HPDE6-E6E7 (cell line): ENCODE results near the gene JMJD6.

Experiments
- DNase-seq: peaks from one replicate; pipeline ENCODE4 v3.0.0; 2011; ENCODE audit warnings: missing footprints; ENCODE audit errors: extremely low spot score

The JMJD6 gene

DNA sequence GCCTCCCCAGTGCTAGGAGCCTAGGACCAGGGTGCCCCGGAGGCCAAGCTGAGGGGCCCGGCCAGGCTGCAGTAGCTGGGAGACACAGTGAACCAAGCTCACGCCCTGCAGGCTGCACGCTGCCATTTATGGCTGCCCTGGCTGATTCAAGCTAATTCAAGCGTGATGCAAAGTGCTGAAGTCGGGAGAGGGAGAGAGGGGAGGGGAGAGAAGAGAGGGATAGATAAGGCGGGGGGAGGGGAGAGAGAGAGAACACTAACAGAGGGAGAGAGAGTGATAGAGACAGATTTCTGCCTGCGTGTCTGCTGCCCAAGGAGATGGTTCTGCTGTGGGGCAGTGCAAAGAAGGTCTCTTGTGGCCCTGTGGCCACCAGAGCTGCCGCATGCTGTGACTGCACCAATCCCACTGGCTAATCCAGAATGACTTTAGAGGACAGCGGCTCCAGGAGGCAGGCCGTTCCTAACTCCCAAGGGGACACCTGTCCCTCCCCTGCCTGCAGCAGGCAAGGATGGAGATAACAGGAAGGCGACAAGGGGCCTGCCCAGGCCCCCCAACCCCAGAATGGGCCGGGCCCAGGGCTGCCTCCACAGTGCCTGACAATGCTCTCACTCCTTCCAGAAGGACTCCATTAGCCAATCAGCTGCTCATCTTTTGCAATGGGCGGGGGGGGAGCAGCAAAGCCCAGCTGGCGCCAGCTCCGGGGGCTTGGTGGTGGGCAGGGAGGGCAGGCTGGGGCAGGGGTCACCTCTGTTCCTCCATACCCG, 28.5 kb downstream of the JMJD6 start:
- DNase-seq: no peak

DNA sequence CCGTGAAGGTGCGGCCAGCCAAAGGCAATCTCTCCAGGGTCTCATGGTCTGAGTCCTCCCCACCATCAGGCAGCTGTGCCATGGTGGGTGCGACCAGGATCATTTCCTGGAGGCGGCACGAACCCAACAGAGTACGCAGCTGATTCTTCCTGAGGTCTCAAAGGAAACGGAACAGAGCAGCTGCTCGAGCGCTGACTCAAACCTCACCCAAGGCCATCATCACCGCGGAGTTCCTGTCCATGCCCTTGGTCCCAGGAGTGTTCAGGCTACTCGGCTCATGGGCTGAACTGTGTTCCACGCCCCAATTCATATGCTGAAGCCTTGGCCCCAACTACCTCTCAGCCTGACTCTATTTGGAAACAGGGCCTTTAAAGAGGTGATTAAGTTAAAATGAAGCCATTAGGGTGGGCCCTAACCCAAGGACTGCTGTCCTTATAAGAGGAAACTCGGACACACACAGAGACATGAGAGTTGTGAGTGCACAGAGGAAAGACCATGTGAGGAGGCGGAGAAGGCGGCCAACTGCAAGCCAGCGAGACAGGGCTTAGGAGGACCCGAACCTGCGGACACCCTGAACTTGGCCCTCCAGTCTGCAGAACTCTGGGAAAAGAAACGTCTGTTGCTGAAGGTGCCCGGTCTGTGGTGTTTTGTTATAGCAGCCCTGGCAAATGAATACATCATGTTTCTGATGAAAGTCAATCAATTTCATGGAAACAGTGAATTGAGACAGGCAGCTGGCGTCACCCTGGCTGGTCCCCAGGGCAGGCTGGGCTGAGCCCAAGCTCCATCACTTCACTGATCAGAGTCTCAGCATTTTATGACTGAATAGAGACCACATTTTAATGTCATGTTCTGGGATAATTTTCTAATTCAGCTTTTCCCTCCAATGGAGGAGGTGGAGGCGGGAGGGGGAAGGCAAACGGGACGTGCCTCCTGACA, 29.4 kb downstream of the JMJD6 start:
- DNase-seq: no peak

DNA sequence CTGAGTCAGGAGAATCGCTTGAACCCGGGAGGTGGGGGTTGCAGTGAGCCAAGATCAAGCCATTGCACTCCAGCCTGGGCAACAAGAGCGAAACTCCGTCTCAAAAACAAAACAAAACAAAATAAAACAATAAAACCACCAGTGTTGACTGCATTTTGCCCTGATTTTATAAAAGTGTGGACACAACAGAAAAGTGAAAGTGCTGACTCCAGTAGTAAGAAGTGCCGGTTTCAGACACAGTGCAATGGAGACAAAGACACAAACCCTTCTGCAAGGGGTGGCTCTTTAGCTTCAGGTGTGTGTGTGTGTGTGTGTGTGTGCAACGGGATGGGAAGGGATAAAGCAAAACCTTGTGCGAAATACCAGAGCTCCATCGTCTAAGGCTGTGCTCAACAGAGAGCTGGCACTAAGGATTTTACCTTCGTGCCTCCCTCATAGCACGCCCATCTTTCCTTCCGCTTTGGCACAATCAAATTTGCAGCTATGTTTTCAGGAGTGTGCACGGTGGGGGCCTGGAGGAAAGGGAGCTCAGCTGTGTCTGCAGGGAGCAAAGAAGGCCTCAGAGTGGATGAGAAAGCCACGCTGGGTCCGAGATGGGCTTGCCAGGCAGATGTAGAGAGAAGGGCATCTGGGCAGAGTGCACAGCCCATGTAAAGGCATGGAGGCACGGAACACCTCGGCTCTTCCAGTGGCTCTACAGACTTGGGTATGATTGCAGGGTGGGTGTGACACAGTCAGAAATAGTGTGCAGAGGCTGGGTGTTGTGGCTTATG, 31.2 kb downstream of the JMJD6 start:
- DNase-seq: no peak

DNA sequence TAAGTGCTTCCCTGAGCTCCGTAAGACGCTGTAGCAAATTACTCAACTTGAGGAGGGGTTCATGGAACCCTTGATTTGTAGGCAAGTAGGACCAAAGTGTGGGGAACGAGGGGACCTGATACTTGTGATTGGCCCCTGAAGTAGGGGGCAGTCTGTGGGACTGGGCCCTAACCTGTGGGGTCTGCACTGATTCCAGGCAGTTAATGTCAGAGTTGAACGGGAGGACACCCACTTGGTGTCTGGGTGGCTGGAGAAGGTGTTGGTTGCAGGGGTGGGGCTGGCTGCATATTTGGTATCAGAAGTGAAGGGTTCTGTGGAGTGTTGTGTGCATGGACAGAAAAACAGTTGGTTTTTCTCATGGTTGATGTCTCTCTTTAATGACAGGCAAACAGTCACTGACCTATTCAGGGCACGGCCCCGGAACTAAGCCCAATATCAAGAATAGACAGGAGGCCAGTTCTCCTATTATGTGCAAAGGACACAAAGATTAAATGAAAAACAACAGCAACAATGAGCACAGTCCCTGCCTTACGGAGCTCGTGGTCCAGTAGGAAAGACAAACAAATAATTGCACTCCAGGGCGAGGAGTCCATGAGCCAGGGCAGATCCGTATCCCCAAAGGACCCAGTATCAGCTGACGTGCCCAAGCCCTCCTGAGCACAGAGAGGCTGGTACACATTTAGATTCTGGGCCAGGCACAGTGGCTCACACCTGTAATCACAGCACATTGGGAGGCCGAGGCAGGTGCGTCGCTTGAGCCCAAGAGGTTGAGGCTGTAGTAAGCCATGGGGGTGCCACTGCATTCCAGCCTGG, 34.8 kb downstream of the JMJD6 start:
- no peak for DNase-seq

GRCh38 chr17:76690596-76691280, 35.7 kb downstream of the JMJD6 start:
- no peak for DNase-seq

DNA sequence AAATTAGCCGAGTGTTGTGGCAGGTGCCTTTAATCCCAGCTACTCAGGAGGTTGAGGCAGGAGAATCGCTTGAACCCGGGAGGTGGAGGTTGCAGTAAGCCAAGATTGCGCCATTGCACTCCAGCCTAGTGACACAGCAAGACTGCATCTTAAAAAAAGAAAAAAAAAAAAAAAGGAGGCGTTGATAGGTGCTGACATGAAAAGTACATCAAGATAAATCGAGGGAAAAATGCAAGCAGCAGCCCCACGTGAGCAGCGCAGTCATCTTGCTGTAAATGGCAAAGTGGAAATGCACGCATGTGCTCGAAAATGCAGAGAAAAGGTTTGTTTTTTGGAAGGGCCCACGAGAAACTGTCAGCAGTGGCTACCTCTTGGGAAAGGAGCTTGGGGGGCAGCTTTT, 36.5 kb downstream of the JMJD6 start:
- no peak for DNase-seq

DNA sequence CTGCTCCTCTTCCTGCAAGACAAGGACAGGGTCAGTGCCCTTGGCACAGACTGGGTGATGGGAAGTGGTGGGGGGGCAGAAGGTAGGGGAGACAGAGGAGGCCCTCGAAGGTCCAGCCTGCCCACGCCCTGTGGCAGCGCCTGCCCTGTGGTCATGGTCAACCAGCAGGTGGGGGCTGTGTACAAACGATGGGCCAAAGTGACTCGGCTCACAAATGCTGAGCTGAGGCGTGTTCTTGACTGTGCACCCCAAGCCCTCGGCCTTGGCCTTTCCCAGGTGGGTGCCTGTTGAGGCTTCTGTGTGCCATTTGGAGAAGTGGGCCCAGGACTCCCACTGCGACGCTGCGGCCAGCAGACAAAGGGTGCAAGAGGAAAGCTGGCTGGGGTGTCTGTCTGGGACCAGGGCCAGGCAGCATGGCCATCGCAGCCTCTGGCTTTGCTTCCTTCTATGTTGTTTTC, 38.2 kb downstream of the JMJD6 start:
- no peak for DNase-seq

GRCh38 chr17:76687298-76688164, 38.9 kb downstream of the JMJD6 start:
- DNase-seq: no peak

DNA sequence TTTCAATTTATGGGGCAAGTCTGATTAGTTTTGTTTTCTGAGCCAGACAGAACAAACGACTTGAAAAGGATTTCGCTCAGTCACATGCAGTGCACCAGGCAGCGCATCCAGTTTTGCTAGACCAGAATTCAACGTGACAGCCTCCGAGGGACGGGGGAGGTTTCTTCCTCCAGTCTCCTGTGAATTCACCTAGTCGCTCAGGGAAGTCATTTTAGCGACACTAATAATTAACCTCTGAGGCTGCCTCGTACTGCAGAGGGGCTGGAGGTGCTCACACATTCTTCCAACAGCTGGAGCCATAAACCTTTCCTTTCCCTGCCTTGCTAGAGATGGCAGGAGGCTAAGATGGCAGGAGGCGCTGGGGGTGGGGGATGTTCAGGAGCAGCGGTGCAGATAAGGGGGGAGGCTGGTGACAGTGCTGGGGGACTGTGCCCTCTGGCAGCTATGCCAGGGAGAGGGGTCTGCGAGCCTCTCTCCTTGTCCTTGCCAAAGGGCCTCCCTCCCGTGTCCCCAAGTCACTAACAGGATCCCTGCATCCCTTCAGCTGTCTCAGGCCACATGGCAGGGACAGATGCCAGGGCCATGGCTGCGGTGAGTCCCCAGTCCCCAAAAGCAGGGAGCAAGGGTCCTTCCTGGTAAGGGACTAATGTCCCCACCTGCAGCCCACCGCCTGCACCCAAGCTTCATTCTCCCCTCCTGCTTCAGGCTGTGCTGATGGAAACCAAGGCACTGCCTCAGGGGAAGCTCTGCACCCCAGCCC, 39.7 kb downstream of the JMJD6 start:
- DNase-seq: no peak

DNA sequence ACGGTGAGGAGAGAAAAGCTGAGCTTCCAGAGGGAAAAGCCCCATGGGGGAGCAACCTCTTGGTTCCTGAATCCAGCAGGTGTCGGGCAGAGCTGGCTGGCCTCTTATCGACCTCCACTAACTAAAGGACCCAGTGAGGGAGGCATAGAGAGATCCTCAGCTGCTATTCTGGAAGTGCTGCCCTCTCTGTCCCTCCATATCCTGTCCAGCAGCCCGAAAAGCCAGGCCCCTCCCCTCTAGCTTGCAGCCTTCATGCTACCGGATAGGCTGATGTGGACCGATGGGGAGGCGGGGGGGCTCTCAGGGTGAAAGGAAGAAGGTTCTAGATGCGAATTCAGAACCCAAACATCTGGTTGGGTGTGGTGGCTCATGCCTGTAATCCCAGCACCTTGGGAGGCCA, 40.6 kb downstream of the JMJD6 start:
- no peak for DNase-seq

DNA sequence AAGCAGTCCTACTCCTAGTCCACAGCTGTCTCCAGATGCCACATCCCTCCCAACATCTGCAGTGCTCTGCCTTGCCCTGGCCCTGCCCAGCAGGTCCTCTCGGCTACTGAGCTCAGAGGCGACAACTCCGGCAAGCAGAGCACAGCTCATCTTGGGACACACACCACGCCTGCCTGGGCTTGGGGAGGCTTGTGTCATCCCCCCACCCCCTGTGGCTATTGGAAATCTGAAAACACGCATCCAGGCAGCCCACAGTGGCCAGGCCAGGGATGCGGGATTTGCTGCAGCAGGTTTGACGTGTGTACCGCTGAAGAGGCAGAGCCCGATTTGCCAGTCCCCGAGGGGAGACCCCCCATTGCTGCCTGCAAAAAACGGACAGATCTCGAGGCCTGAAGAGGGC, 41.0 kb downstream of the JMJD6 start:
- DNase-seq: no peak

- no peak for DNase-seq
Measured at GRCh38 chr17:76684756-76685155, 41.6 kb downstream of the JMJD6 start.

GRCh38 chr17:76683921-76684745, 42.3 kb downstream of the JMJD6 start:
- DNase-seq: no peak

- DNase-seq: no peak
Measured at GRCh38 chr17:76683011-76683755, 43.2 kb downstream of the JMJD6 start.

DNA sequence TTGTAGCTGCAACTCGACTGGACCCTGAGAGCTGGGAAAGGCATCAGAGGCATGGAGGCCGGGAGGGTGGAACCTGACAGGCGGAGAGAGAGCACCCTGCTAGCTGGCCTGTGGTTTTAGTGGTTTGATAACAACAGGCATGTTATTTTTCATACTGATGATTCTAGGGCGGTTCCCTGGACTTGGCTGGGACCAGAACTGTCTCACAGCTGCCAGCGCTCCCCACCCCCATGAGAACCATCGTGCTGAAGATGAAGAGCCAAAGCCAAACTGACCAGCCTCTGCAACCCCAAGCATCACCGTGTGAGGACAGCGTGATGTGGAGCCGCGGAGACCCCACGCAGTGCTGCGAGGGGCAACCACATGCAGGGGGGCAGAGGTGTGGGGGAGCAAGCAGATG, 44.1 kb downstream of the JMJD6 start:
- no peak for DNase-seq

DNA sequence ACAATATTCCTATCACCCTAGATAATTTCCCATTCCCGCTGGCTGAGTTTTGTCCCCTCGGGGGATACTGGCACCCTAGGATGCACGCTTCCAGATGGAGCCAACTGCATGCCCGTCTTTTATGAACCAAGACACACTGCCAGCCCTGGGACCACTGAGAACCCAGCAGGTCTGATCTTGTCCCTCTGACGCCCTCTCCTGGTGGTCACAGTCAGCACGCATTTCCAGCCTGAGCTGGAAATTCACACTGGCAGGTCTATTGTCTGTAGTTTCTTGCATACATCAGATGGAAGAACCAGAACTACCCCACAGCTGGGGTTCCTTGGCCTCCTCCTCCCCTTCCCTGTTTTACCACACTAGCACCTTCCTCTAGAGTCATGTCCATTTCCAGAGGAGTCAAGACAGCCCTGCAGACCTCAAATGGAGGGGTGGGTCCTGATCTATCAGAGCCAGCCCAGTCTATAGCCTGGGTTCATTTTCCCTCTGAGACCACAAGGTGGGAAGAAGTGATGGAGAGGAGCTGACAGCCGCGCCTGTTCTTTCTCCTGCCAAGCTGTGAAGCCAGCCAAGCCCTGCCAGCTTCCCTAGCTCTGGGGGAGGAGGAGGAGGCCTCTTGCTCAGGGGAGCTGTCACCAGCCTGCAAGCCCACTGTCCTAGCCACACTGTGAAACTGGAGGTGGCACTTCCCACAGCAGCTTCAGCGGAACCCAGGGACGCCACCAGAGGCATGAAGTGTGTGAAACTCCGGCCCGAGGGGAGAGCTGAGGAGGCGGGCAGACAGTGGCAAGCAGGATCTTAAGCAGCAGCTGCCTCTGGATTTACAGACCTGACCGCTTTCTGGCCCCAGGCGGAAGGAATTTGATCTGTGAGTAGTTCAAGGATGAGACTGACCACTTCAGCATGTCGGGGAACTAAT, 44.9 kb downstream of the JMJD6 start:
- DNase-seq: peak; percentile 59
